A549 treated with AZD9567 at 1 μM for 4 hours (cell line): ENCODE results near the gene CSNK2A2. TPM values are rescaled to one million over a fixed set of nuclear protein-coding genes. Genes with fewer than 3 reads are reported as not detected.

Experiments
- total RNA-seq: library from RNA; stranded (reverse); fragments of 200-300 nt; extraction: Qiagen RNA extraction; gene quantifications from 5 replicates; pipeline ENCODE4 v1.2.3, GENCODE V29; 2022; ENCODE audit not compliant: insufficient read depth

The CSNK2A2 gene
- 51.2 to 76.0 TPM (median 53.3 TPM) in 5 replicates for total RNA-seq

DNA sequence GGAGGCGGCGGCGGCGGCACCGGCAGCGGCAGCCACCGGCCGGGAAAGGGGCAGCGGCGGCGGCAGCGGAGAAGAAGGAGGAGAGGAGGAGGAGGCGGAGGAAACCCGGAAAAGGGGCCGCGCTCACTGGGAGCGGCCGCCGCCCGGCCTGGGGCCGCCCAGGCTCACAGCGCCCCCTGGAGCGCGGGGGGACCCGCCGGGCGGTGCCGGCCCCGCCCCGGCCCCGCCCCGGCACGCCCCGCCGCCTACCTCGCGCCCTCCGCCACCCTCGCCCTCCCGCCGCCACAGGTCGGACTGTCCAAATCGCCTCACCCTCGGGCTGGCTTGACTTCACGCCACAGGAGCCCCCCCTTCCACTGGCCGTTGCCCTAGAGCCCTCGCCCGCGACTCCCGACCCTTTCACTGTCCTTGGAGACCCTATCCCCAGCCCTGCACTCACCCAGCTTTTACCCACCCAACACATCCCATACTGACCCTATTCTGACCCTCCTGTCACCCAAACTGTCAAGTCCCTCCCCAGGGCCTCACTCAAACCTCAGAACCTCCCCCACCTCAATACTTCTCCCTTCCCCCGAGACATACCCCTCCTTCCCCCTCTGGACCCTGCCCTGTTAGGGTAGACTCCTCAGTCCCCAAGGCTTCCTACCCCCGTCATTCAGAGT lies at the start of gene CSNK2A2:
Gene CSNK2A2 (minus strand): TSS at position 85 of the 662 bp plus-strand sequence. CDS start 370 bp downstream, outside the sequence.

DNA sequence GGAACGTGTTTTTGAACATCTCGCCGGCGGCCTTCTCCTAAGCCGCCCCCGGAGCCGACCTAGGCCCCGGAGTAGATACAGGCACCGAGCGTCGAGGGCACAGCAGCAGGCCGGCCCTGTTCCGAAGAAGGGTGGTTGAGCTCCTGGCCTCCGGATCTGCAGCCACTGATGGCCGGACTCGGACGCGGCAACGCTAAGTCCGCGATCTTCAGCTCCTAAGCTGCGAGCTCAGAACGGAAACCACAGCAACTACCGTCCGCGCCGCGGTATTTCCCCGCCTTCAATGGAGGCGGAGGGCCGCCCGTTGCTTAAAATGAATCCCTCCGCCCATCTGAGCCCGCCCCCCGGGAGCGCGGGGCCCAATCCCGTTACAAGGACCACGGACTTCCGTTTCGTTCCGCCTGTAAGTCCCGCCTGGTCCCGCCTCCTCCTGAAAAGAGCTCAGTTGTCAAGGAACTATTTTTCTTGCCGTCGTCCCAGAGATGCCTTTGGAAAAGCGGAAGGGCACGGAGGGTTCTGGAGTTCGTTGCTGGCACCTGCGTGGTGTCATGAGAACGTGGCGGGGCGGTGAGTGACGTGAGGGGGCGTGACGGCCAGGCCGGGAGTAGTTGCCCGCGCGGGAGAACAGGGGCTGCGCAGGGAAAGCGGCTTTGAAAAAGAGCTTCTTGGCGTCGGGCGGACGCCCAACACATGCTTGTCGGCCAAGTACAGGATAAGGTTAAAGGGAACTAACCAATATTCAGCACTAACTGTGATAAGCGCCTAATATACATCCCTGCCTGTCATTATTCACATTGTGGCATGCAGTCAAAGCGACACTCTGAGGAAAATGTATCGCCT lies 68.6 kb downstream of the CSNK2A2 start, which contains the start of gene CFAP20:
Gene CFAP20 (minus strand): TSS at position 285 of the 840 bp plus-strand sequence. CDS start 266 bp downstream, at position 19.

Other genes starting within 250 kb of the CSNK2A2 start
- gene CNGB1, start 227.0 kb downstream of the CSNK2A2 start, total RNA-seq = 0.02 to 0.16 TPM (median 0.12 TPM) in 4 of 5 replicates, not detected in the other
- gene ZNF319, start 197.4 kb downstream of the CSNK2A2 start, total RNA-seq = 12.9 to 17.1 TPM (median 13.8 TPM) in 5 replicates
- 75.5 to 161 TPM (median 81.9 TPM) in 5 replicates for gene USB1, start 196.7 kb downstream of the CSNK2A2 start, total RNA-seq
- 22.4 to 40.1 TPM (median 37.5 TPM) in 5 replicates for gene MMP15, start 172.4 kb downstream of the CSNK2A2 start, total RNA-seq
- gene CFAP20, start 68.7 kb downstream of the CSNK2A2 start, total RNA-seq = 49.8 to 60.7 TPM (median 58.8 TPM) in 5 replicates
- not detected in 5 replicates for gene PRSS54, start 96.9 kb upstream of the CSNK2A2 start, total RNA-seq
- 19.5 to 21.3 TPM (median 19.9 TPM) in 5 replicates for gene GINS3, start 194.4 kb upstream of the CSNK2A2 start, total RNA-seq